Measurements from ENCODE around the gene ZEB2.

ZEB2 gene

GRCh38 chr2:144470816-144471215, 49.1 kb downstream of the ZEB2 start:
- 89% methylated on average over 1 of the region's 3 CpGs for WGBS (ENCODE audit: insufficient coverage)
- DNase-seq: no peak
- Histone ChIP-seq H3K9me3 (ENCODE audit: control extremely low read depth in 1 of 5, control insufficient read depth in 4 of 5, insufficient read depth in 2 of 5, low read depth in 1 of 5, low read length in 4 of 5) (no peaks in the 10 kb centered on the region), H3K36me3 (ENCODE audit: control insufficient read depth in 4 of 4, insufficient read depth in 4 of 4, low read length in 3 of 4) (peaks cover 7 to 52% (median 32%) of the 10 kb centered on the region in 4 experiments), H3K4me1 (ENCODE audit: control extremely low read depth in 1 of 4, control insufficient read depth in 4 of 4, insufficient read depth in 4 of 4, low read length in 3 of 4) (peaks cover 5 to 30% (median 12%) of the 10 kb centered on the region in 4 experiments), H3K27me3 (replicated peaks in 2 of 5; ENCODE audit: control insufficient read depth in 4 of 5, insufficient read depth in 5 of 5, low read length in 4 of 5) (no peaks in the 10 kb centered on the region), H3K27ac (ENCODE audit: insufficient read depth in 1 of 2, low read depth in 1 of 2, low read length in 2 of 2, poor library complexity in 1 of 2, severe bottlenecking in 2 of 2) (peak overlapping the region in 1 of 2 experiments; percentile 27), H3K4me3 (ENCODE audit: control insufficient read depth in 1 of 7, extremely low read depth in 1 of 7, insufficient read depth in 4 of 7, low read depth in 2 of 7, low read length in 6 of 7) (no peak overlapping the region)
- ChIA-PET CTCF (interaction anchor here (0.9 kb wide), 1 partner anchor 26 kb away, joined by 3 read pairs; no protein-coding TSS in a partner anchor), POLR2A (no interaction called here)

- Histone ChIP-seq H3K27me3 (replicated peaks in 2 of 5; ENCODE audit: control insufficient read depth in 4 of 5, insufficient read depth in 5 of 5, low read length in 4 of 5) (no peaks in the 10 kb centered on the region), H3K4me3 (ENCODE audit: control insufficient read depth in 1 of 7, extremely low read depth in 1 of 7, insufficient read depth in 4 of 7, low read depth in 2 of 7, low read length in 6 of 7) (no peak overlapping the region), H3K27ac (ENCODE audit: insufficient read depth in 1 of 2, low read depth in 1 of 2, low read length in 2 of 2, poor library complexity in 1 of 2, severe bottlenecking in 2 of 2) (peak overlapping the region in 1 of 2 experiments; percentile 27), H3K36me3 (ENCODE audit: control insufficient read depth in 4 of 4, insufficient read depth in 4 of 4, low read length in 3 of 4) (peaks cover 9 to 57% (median 31%) of the 10 kb centered on the region in 4 experiments), H3K4me1 (ENCODE audit: control extremely low read depth in 1 of 4, control insufficient read depth in 4 of 4, insufficient read depth in 4 of 4, low read length in 3 of 4) (peaks cover 5 to 30% (median 12%) of the 10 kb centered on the region in 4 experiments), H3K9me3 (ENCODE audit: control extremely low read depth in 1 of 5, control insufficient read depth in 4 of 5, insufficient read depth in 2 of 5, low read depth in 1 of 5, low read length in 4 of 5) (no peaks in the 10 kb centered on the region)
- no peak for DNase-seq
- ChIA-PET CTCF (interaction anchor here (0.9 to 1.2 kb wide), 2 partner anchors 22 to 26 kb away, joined by 3 to 4 read pairs; no protein-coding TSS in a partner anchor), POLR2A (no interaction called here)
- no CpG with 5 or more reads among the region's 1 CpG for WGBS (ENCODE audit: insufficient coverage)
These were observed 49.6 kb downstream of the ZEB2 start for GRCh38 chr2:144470334-144470733.

- H3K4me1 ChIP-seq (ENCODE audit: control extremely low read depth in 1 of 4, control insufficient read depth in 4 of 4, insufficient read depth in 4 of 4, low read length in 3 of 4): peaks cover 5 to 30% (median 12%) of the 10 kb centered on the region in 4 experiments
- whole genome bisulfite sequencing (ENCODE audit: insufficient coverage): 100% methylated on average over 2 of the region's 2 CpGs
- ChIA-PET POLR2A (interaction anchor here (0.7 to 1.1 kb wide), 2 partner anchors 11 to 50 kb away, joined by 3 read pairs; no protein-coding TSS in a partner anchor), CTCF (interaction anchor here (0.9 to 1.2 kb wide), 3 partner anchors 18 to 25 kb away, joined by 3 to 4 read pairs (median 4); no protein-coding TSS in a partner anchor)
- H3K27me3 ChIP-seq (replicated peaks in 2 of 5; ENCODE audit: control insufficient read depth in 4 of 5, insufficient read depth in 5 of 5, low read length in 4 of 5): no peaks in the 10 kb centered on the region
- peaks cover 11 to 56% (median 32%) of the 10 kb centered on the region in 4 experiments for H3K36me3 ChIP-seq (ENCODE audit: control insufficient read depth in 4 of 4, insufficient read depth in 4 of 4, low read length in 3 of 4)
- no peak overlapping the region for H3K4me3 ChIP-seq (ENCODE audit: control insufficient read depth in 1 of 7, extremely low read depth in 1 of 7, insufficient read depth in 4 of 7, low read depth in 2 of 7, low read length in 6 of 7)
- DNase-seq: no peak
- no peaks in the 10 kb centered on the region for H3K9me3 ChIP-seq (ENCODE audit: control extremely low read depth in 1 of 5, control insufficient read depth in 4 of 5, insufficient read depth in 2 of 5, low read depth in 1 of 5, low read length in 4 of 5)
- H3K27ac ChIP-seq (ENCODE audit: insufficient read depth in 1 of 2, low read depth in 1 of 2, low read length in 2 of 2, poor library complexity in 1 of 2, severe bottlenecking in 2 of 2): peak overlapping the region in 1 of 2 experiments; percentile 12
These were observed 50.1 kb downstream of the ZEB2 start for GRCh38 chr2:144469798-144470197.

- Histone ChIP-seq H3K4me3 (ENCODE audit: control insufficient read depth in 1 of 7, extremely low read depth in 1 of 7, insufficient read depth in 4 of 7, low read depth in 2 of 7, low read length in 6 of 7) (no peak overlapping the region), H3K27ac (ENCODE audit: insufficient read depth in 1 of 2, low read depth in 1 of 2, low read length in 2 of 2, poor library complexity in 1 of 2, severe bottlenecking in 2 of 2) (peak overlapping the region in 1 of 2 experiments; percentile 12), H3K27me3 (replicated peaks in 2 of 5; ENCODE audit: control insufficient read depth in 4 of 5, insufficient read depth in 5 of 5, low read length in 4 of 5) (no peaks in the 10 kb centered on the region), H3K9me3 (ENCODE audit: control extremely low read depth in 1 of 5, control insufficient read depth in 4 of 5, insufficient read depth in 2 of 5, low read depth in 1 of 5, low read length in 4 of 5) (no peaks in the 10 kb centered on the region), H3K4me1 (ENCODE audit: control extremely low read depth in 1 of 4, control insufficient read depth in 4 of 4, insufficient read depth in 4 of 4, low read length in 3 of 4) (peaks cover 5 to 26% (median 11%) of the 10 kb centered on the region in 4 experiments), H3K36me3 (ENCODE audit: control insufficient read depth in 4 of 4, insufficient read depth in 4 of 4, low read length in 3 of 4) (peaks cover 11 to 57% (median 33%) of the 10 kb centered on the region in 4 experiments)
- WGBS (ENCODE audit: insufficient coverage): 69% methylated on average over 4 of the region's 4 CpGs
- no peak for DNase-seq
- ChIA-PET CTCF (interaction anchor here (1.1 to 1.5 kb wide), 4 partner anchors 9 to 21 kb away, joined by 4 to 5 read pairs (median 4); no protein-coding TSS in a partner anchor), POLR2A (interaction anchor here (0.7 to 1.1 kb wide), 2 partner anchors 10 to 50 kb away, joined by 3 read pairs; no protein-coding TSS in a partner anchor)
These were observed 50.9 kb downstream of the ZEB2 start for GRCh38 chr2:144468823-144469595.

GRCh38 chr2:144467502-144468137, 52.3 kb downstream of the ZEB2 start:
- no peak for DNase-seq
- Histone ChIP-seq H3K36me3 (ENCODE audit: control insufficient read depth in 4 of 4, insufficient read depth in 4 of 4, low read length in 3 of 4) (peaks cover 7 to 51% (median 24%) of the 10 kb centered on the region in 4 experiments), H3K9me3 (ENCODE audit: control extremely low read depth in 1 of 5, control insufficient read depth in 4 of 5, insufficient read depth in 2 of 5, low read depth in 1 of 5, low read length in 4 of 5) (no peaks in the 10 kb centered on the region), H3K27me3 (replicated peaks in 2 of 5; ENCODE audit: control insufficient read depth in 4 of 5, insufficient read depth in 5 of 5, low read length in 4 of 5) (no peaks in the 10 kb centered on the region), H3K27ac (ENCODE audit: insufficient read depth in 1 of 2, low read depth in 1 of 2, low read length in 2 of 2, poor library complexity in 1 of 2, severe bottlenecking in 2 of 2) (no peak overlapping the region), H3K4me1 (ENCODE audit: control extremely low read depth in 1 of 4, control insufficient read depth in 4 of 4, insufficient read depth in 4 of 4, low read length in 3 of 4) (peaks cover 0 to 13% (median 6%) of the 10 kb centered on the region in 4 experiments), H3K4me3 (ENCODE audit: control insufficient read depth in 1 of 7, extremely low read depth in 1 of 7, insufficient read depth in 4 of 7, low read depth in 2 of 7, low read length in 6 of 7) (no peak overlapping the region)
- 97% methylated on average over 4 of the region's 4 CpGs for WGBS (ENCODE audit: insufficient coverage)
- ChIA-PET CTCF (interaction anchor here (1.3 to 1.8 kb wide), 3 partner anchors 8 to 12 kb away, joined by 4 to 5 read pairs (median 5); no protein-coding TSS in a partner anchor), POLR2A (no interaction called here)

GRCh38 chr2:144466637-144467036, 53.3 kb downstream of the ZEB2 start:
- Histone ChIP-seq H3K27me3 (replicated peaks in 2 of 5; ENCODE audit: control insufficient read depth in 4 of 5, insufficient read depth in 5 of 5, low read length in 4 of 5) (no peaks in the 10 kb centered on the region), H3K9me3 (ENCODE audit: control extremely low read depth in 1 of 5, control insufficient read depth in 4 of 5, insufficient read depth in 2 of 5, low read depth in 1 of 5, low read length in 4 of 5) (no peaks in the 10 kb centered on the region), H3K4me1 (ENCODE audit: control extremely low read depth in 1 of 4, control insufficient read depth in 4 of 4, insufficient read depth in 4 of 4, low read length in 3 of 4) (peaks cover under 1 to 17% (median 6%) of the 10 kb centered on the region in 4 experiments), H3K27ac (ENCODE audit: insufficient read depth in 1 of 2, low read depth in 1 of 2, low read length in 2 of 2, poor library complexity in 1 of 2, severe bottlenecking in 2 of 2) (no peak overlapping the region), H3K36me3 (ENCODE audit: control insufficient read depth in 4 of 4, insufficient read depth in 4 of 4, low read length in 3 of 4) (peaks cover 9 to 56% (median 23%) of the 10 kb centered on the region in 4 experiments), H3K4me3 (ENCODE audit: control insufficient read depth in 1 of 7, extremely low read depth in 1 of 7, insufficient read depth in 4 of 7, low read depth in 2 of 7, low read length in 6 of 7) (no peak overlapping the region)
- CTCF ChIA-PET: interaction anchor here (1.5 to 2.9 kb wide), 3 partner anchors 9 to 18 kb away, joined by 3 to 17 read pairs (median 5); no protein-coding TSS in a partner anchor
- 96% methylated on average over 4 of the region's 10 CpGs for WGBS (ENCODE audit: insufficient coverage)
- DNase-seq: no peak
- POLR2A ChIA-PET: no interaction called here
